ENCODE measurements around the gene NTRK3. TPM values are rescaled to one million over a fixed set of nuclear protein-coding genes. Genes with fewer than 3 reads are reported as not detected.

Gene NTRK3
- total and polyA plus RNA-seq, 2 of the 8 experiments (the other 6 are each of a cell fraction or from before 2014, with no cell fraction given): 4.5 to 6.8 TPM

- Histone ChIP-seq H2AFZ (ENCODE audit: low read length) (no peak overlapping the region), H3K79me1 (ENCODE audit: low read depth, low read length) (no peaks in the 10 kb centered on the region)
- POLR2A ChIA-PET (ENCODE audit: partially characterized antibody): no interaction called here
Measured at GRCh38 chr15:87976552-87976951, 280.0 kb downstream of the NTRK3 start.

More at GRCh38 chr15:87976552-87976951, 280.0 kb downstream of the NTRK3 start:
- Histone ChIP-seq H3K23ac (ENCODE audit: insufficient read length) (no peak overlapping the region), H4K5ac (ENCODE audit: insufficient read length, low read depth, low read length) (no peak overlapping the region), H4K20me1 (replicated peaks in 1 of 2; ENCODE audit: control insufficient read depth in 1 of 2, insufficient read depth in 2 of 2, low read length in 2 of 2) (no peaks in the 10 kb centered on the region), H3K9me3 (ENCODE audit: insufficient read depth in 2 of 2, low read depth in 1 of 2, low read length in 1 of 2) (no peaks in the 10 kb centered on the region), H4K91ac (replicated peaks; ENCODE audit: insufficient read length, low read length) (no peak overlapping the region), H3K18ac (ENCODE audit: extremely low read depth, low read length) (no peak overlapping the region), H3K4me3 (ENCODE audit: extremely low read depth in 1 of 4, insufficient read depth in 2 of 4, low read depth in 3 of 4, low read length in 4 of 4) (no peak overlapping the region), H2AK5ac (ENCODE audit: low read depth, low read length) (no peak overlapping the region), H3K36me3 (ENCODE audit: control insufficient read depth in 2 of 4, insufficient read depth in 4 of 4, low read length in 3 of 4) (no peaks in the 10 kb centered on the region), H2BK120ac (replicated peaks; ENCODE audit: low read depth, low read length) (no peak overlapping the region), H3K4me2 (ENCODE audit: insufficient read depth in 1 of 2, low read depth in 2 of 2, low read length in 2 of 2) (no peak overlapping the region), H3K4ac (replicated peaks; ENCODE audit: insufficient read length, low read depth, low read length) (no peak overlapping the region), H3K56ac (replicated peaks; ENCODE audit: insufficient read length, low read depth, low read length) (no peak overlapping the region), H3K4me1 (replicated peaks in 1 of 4; ENCODE audit: control insufficient read depth in 3 of 4, insufficient read depth in 4 of 4, low read length in 3 of 4) (no peaks in the 10 kb centered on the region), H2BK12ac (ENCODE audit: low read depth, low read length) (no peak overlapping the region), H3K27ac (ENCODE audit: low read depth, low read length) (no peak overlapping the region), H2BK15ac (ENCODE audit: low read length) (no peak overlapping the region), H2BK20ac (ENCODE audit: low read length) (no peak overlapping the region), H3K79me2 (ENCODE audit: control insufficient read depth in 1 of 2, insufficient read depth in 2 of 2, low read length in 2 of 2) (no peaks in the 10 kb centered on the region), H3K27me3 (replicated peaks in 1 of 4; ENCODE audit: control insufficient read depth in 3 of 4, extremely low read depth in 1 of 4, insufficient read depth in 3 of 4, low read length in 3 of 4) (no peaks in the 10 kb centered on the region), H4K8ac (ENCODE audit: extremely low read depth, insufficient read depth, low read length) (no peak overlapping the region), H2BK5ac (ENCODE audit: low read depth, low read length) (no peak overlapping the region), H3K9ac (replicated peaks in 1 of 4; ENCODE audit: extremely low read depth in 1 of 4, low read depth in 3 of 4, low read length in 3 of 4) (no peak overlapping the region), H3K14ac (ENCODE audit: insufficient read length) (no peak overlapping the region), H3K23me2 (ENCODE audit: low read depth, low read length) (no peaks in the 10 kb centered on the region)
- no peak for TF ChIP-seq SP2 (IDR thresholded peaks at IDR 0.05; ENCODE audit: low read length)
- FAIRE-seq: no peak
- CTCF ChIA-PET (ENCODE audit: partially characterized antibody): interaction anchor here (0.8 to 0.9 kb wide), 2 partner anchors 29 to 266 kb away, joined by 3 to 4 read pairs; no protein-coding TSS in a partner anchor
- 94% methylated on average over 3 of the region's 3 CpGs; no CpG with 5 or more reads in 1 of the 2 experiments for WGBS, 2 experiments (ENCODE audit: extremely low coverage in 1 of 2, insufficient coverage in 1 of 2, insufficient read length in 1 of 2, insufficient replicate concordance in 2 of 2, low coverage in 1 of 2, low lambda C conversion rate in 2 of 2, missing lambda C conversion rate in 1 of 2)
- no peak for DNase-seq (ENCODE audit: low read depth in 1 of 2, low spot score in 2 of 2)
